Loucy (cell line): Measurements from ENCODE around the gene BIN2.
A peak's percentile ranks its signal among the peaks of the same experiment; 100 is the strongest.
"Not testable (repeated sequence)": the region's sequence is repeated elsewhere in the genome, so short reads cannot be mapped to it uniquely, and the experiment has no call there.

ENCODE experiments used
- H2AFZ ChIP-seq: fragments of 200-600 bp; sonication (generic); 2 replicates; pipeline ENCODE4 v1.6.0; 2016; ENCODE audit warnings: antibody characterized with exemption, mild to moderate bottlenecking, low read length, moderate library complexity
- H3F3A ChIP-seq: fragments of 200-600 bp; 2 replicates; pipeline ENCODE4 v1.6.0; 2016; ENCODE audit warnings: antibody characterized with exemption, low read depth, mild to moderate bottlenecking
- H3K27me3 ChIP-seq: fragments of 200-600 bp; sonication (generic); 2 replicates; pipeline ENCODE4 v1.6.1; 2014; ENCODE audit warnings: low read length, mild to moderate bottlenecking; ENCODE audit not compliant: insufficient read depth, poor library complexity, severe bottlenecking
- H3K36me3 ChIP-seq: fragments of 200-600 bp; sonication (generic); 2 replicates; pipeline ENCODE4 v1.6.1; 2016; ENCODE audit warnings: low read length; ENCODE audit not compliant: insufficient read depth
- H3K4me1 ChIP-seq: fragments of 200-600 bp; sonication (generic); 2 replicates; pipeline ENCODE4 v1.5.1; 2014; ENCODE audit warnings: low read length, mild to moderate bottlenecking; ENCODE audit not compliant: insufficient read depth, poor library complexity, severe bottlenecking
- H3K4me2 ChIP-seq: fragments of 200-600 bp; sonication (generic); 2 replicates; pipeline ENCODE4 v1.6.0; 2014; ENCODE audit warnings: antibody characterized with exemption, low read length, low read depth, mild to moderate bottlenecking; ENCODE audit not compliant: poor library complexity, severe bottlenecking
- H3K4me3 ChIP-seq: fragments of 200-600 bp; sonication (generic); 2 replicates; pipeline ENCODE4 v1.5.1; 2014; ENCODE audit warnings: low read length, mild to moderate bottlenecking, mixed read lengths; ENCODE audit not compliant: poor library complexity, severe bottlenecking
- H3K79me2 ChIP-seq: fragments of 200-600 bp; sonication (generic); 2 replicates; pipeline ENCODE4 v1.6.1; 2014; ENCODE audit warnings: low read length; ENCODE audit not compliant: insufficient read depth
- H3K9ac ChIP-seq: fragments of 200-600 bp; sonication (generic); 2 replicates; pipeline ENCODE4 v1.6.0; 2014; ENCODE audit warnings: mild to moderate bottlenecking, low read depth, low read length, moderate library complexity; ENCODE audit not compliant: poor library complexity, severe bottlenecking
- H3K9me2 ChIP-seq: fragments of 200-600 bp; sonication (generic); replicated peaks from 2 replicates; pipeline ENCODE4 v1.6.1; 2016; ENCODE audit warnings: low read depth, low read length, mixed read lengths
- H3K9me3 ChIP-seq: fragments of 200-600 bp; sonication (generic); 2 replicates; pipeline ENCODE4 v1.6.1; 2014; ENCODE audit warnings: mild to moderate bottlenecking, antibody characterized with exemption, low read length, low read depth; ENCODE audit not compliant: insufficient read depth
- H4K20me1 ChIP-seq: fragments of 200-600 bp; sonication (generic); 2 replicates; pipeline ENCODE4 v1.6.0; 2014; ENCODE audit warnings: antibody characterized with exemption, low read length, mild to moderate bottlenecking; ENCODE audit not compliant: insufficient read depth, poor library complexity, severe bottlenecking
- CTCF ChIP-seq: fragments of 200-600 bp; sonication (generic); conservative IDR thresholded peaks from 2 replicates; pipeline ENCODE4 v1.5.1; 2014; ENCODE audit warnings: mild to moderate bottlenecking, antibody characterized with exemption, low read length
- EZH2phosphoT487 ChIP-seq: fragments of 200-600 bp; IDR thresholded peaks from 2 replicates; pipeline ENCODE4 v1.6.1; 2018; ENCODE audit warnings: antibody characterized with exemption, mild to moderate bottlenecking, moderate library complexity, borderline replicate concordance

Gene BIN2

GRCh38 chr12:51320311-51320694 lies 3.7 kb downstream of the BIN2 start:
- peak overlapping the region; percentile 100 for H3K9ac ChIP-seq
- H3K9me3 ChIP-seq, result no peaks in the 10 kb centered on the region
- peaks cover 57% of the 10 kb centered on the region for H3K4me1 ChIP-seq
- H3K27me3 ChIP-seq, result no peaks in the 10 kb centered on the region
- H3F3A ChIP-seq, result peaks cover 13% of the 10 kb centered on the region; the same call in 1 of the 2 replicates
- no peak overlapping the region for H2AFZ ChIP-seq
- H3K4me2 ChIP-seq, result peak overlapping the region; percentile 83
- H3K36me3 ChIP-seq, result no peaks in the 10 kb centered on the region
- peak overlapping the region; percentile 86 for H3K4me3 ChIP-seq
- no peaks in the 10 kb centered on the region for H3K9me2 ChIP-seq
- TF ChIP-seq EZH2phosphoT487, result no peak
- no peak for TF ChIP-seq CTCF
- no peaks in the 10 kb centered on the region for H4K20me1 ChIP-seq
- peaks cover 56% of the 10 kb centered on the region for H3K79me2 ChIP-seq

GRCh38 chr12:51318846-51319599 lies 5.0 kb downstream of the BIN2 start:
- Histone ChIP-seq H3K9me3 (no peaks in the 10 kb centered on the region), H3K9ac (peak overlapping the region; percentile 100), H2AFZ (no peak overlapping the region), H3K4me3 (peak overlapping the region; percentile 86), H3K27me3 (no peaks in the 10 kb centered on the region), H4K20me1 (no peaks in the 10 kb centered on the region), H3K36me3 (no peaks in the 10 kb centered on the region), H3K9me2 (no peaks in the 10 kb centered on the region), H3F3A (peaks cover 13% of the 10 kb centered on the region; the same call in 1 of the 2 replicates), H3K4me2 (peak overlapping the region; percentile 83), H3K79me2 (peaks cover 51% of the 10 kb centered on the region), H3K4me1 (peaks cover 47% of the 10 kb centered on the region)
- no peak for TF ChIP-seq EZH2phosphoT487

- peaks cover 44% of the 10 kb centered on the region for H3K79me2 ChIP-seq
- H3F3A ChIP-seq, result peaks cover 13% of the 10 kb centered on the region; the same call in 1 of the 2 replicates
- H3K9ac ChIP-seq, result peak overlapping the region; percentile 100
- H3K4me2 ChIP-seq, result peak overlapping the region; percentile 83
- H4K20me1 ChIP-seq, H3K27me3 ChIP-seq, H3K9me3 ChIP-seq, H3K36me3 ChIP-seq, H2AFZ ChIP-seq, H3K9me2 ChIP-seq: not testable (repeated sequence)
- H3K4me3 ChIP-seq, result peak overlapping the region; percentile 86
- H3K4me1 ChIP-seq, result peaks cover 45% of the 10 kb centered on the region
Measured at GRCh38 chr12:51318057-51318806, 5.7 kb downstream of the BIN2 start.

- Histone ChIP-seq H3K79me2 (no peaks in the 10 kb centered on the region), H3K4me2 (no peak overlapping the region), H3F3A (no peaks in the 10 kb centered on the region), H4K20me1 (no peaks in the 10 kb centered on the region), H3K9me2 (no peaks in the 10 kb centered on the region), H3K4me3 (no peak overlapping the region), H3K9ac (no peak overlapping the region), H3K27me3 (no peaks in the 10 kb centered on the region), H3K9me3 (no peaks in the 10 kb centered on the region), H3K36me3 (no peaks in the 10 kb centered on the region), H3K4me1 (no peaks in the 10 kb centered on the region), H2AFZ (no peak overlapping the region)
- TF ChIP-seq EZH2phosphoT487, result no peak
- TF ChIP-seq CTCF, result no peak
Measured at GRCh38 chr12:51311389-51311788, 12.6 kb downstream of the BIN2 start.
